H1 (cell line): ENCODE data around the gene MBD1.

Experiments used
- ATF3 ChIP-seq: IDR thresholded peaks from 2 replicates; pipeline ENCODE4 v1.6.1; 2011; ENCODE audit warnings: low read depth, mild to moderate bottlenecking, low read length; ENCODE audit not compliant: insufficient read depth
- CTCF ChIP-seq, 3 experiments: IDR thresholded peaks; 1 replicate in 2 of 3; 2 replicates in 1 of 3; pipeline versions ENCODE4 v1.5.1 to v1.6.1; 2011; ENCODE audit warnings: low read length in 3 of 3, mild to moderate bottlenecking in 3 of 3, inconsistent platforms in 2 of 3, low read depth in 1 of 3, moderate library complexity in 1 of 3; ENCODE audit not compliant: insufficient read depth in 1 of 3; ENCODE audit errors: control extremely low read depth in 1 of 3
- EP300 ChIP-seq, 2 experiments: IDR thresholded peaks; 1 replicate in 1 of 2; 2 replicates in 1 of 2; pipeline ENCODE4 v1.6.1; 2011 to 2012; ENCODE audit warnings: low read depth in 2 of 2, low read length in 2 of 2, mild to moderate bottlenecking in 2 of 2, borderline replicate concordance in 1 of 2, inconsistent platforms in 1 of 2, moderate library complexity in 1 of 2
- EZH2 ChIP-seq: fragments of 200-600 bp; sonication (generic); IDR thresholded peaks from 2 replicates; pipeline ENCODE4 v1.7.1; 2012; ENCODE audit warnings: low read depth, mild to moderate bottlenecking, moderate library complexity, low read length, inconsistent platforms; ENCODE audit not compliant: severe bottlenecking
- PHF8 ChIP-seq: fragments of 200-600 bp; sonication (generic); conservative IDR thresholded peaks from 2 replicates; pipeline ENCODE4 v1.7.1; 2012; ENCODE audit warnings: low read depth, mild to moderate bottlenecking, inconsistent platforms, low read length, moderate library complexity
- POLR2A ChIP-seq, 2 experiments: IDR thresholded peaks; 1 replicate in 1 of 2; 2 replicates in 1 of 2; pipeline ENCODE4 v1.6.1; 2011; ENCODE audit warnings: low read depth in 2 of 2, low read length in 2 of 2, mild to moderate bottlenecking in 2 of 2; ENCODE audit errors: control extremely low read depth in 1 of 2
- POLR2AphosphoS5 ChIP-seq: IDR thresholded peaks from 2 replicates; pipeline ENCODE4 v1.6.1; 2011; ENCODE audit warnings: low read depth, low read length
- RAD21 ChIP-seq, 2 experiments: IDR thresholded peaks in 1 of 2; conservative IDR thresholded peaks in 1 of 2; 2 replicates each; pipeline ENCODE4 v1.6.1; 2011; ENCODE audit warnings: low read depth in 2 of 2, low read length in 2 of 2, improper control_type of control experiment in 1 of 2, inconsistent platforms in 1 of 2, mild to moderate bottlenecking in 1 of 2, moderate library complexity in 1 of 2
- SP2 ChIP-seq: IDR thresholded peaks from 2 replicates; pipeline ENCODE4 v1.6.1; 2012; ENCODE audit warnings: mild to moderate bottlenecking, low read length, inconsistent platforms
- ZNF274 ChIP-seq: IDR thresholded peaks from 2 replicates; pipeline ENCODE4 v1.7.0; 2012; ENCODE audit warnings: low read length, borderline replicate concordance; ENCODE audit errors: extremely low read depth

- no peak for TF ChIP-seq ZNF274
- TF ChIP-seq EP300 (IDR thresholded peaks at IDR 0.05; ENCODE audit: borderline replicate concordance in 1 of 2, low read depth in 2 of 2, low read length in 2 of 2) = no peak
- TF ChIP-seq CTCF (IDR thresholded peaks at IDR 0.05; ENCODE audit: control extremely low read depth in 1 of 3, insufficient read depth in 1 of 3, low read depth in 1 of 3, low read length in 3 of 3) = no peak
- no peak for TF ChIP-seq POLR2A (IDR thresholded peaks at IDR 0.05; ENCODE audit: control extremely low read depth in 1 of 2, low read depth in 2 of 2, low read length in 2 of 2)
- no peak for TF ChIP-seq PHF8
- TF ChIP-seq POLR2AphosphoS5 = no peak
- TF ChIP-seq EZH2 = no peak
- no peak for TF ChIP-seq SP2
- TF ChIP-seq RAD21 (IDR thresholded peaks at IDR 0.05 in 1 of 2, conservative IDR thresholded peaks at IDR 0.05 in 1 of 2; ENCODE audit: low read depth in 2 of 2, low read length in 2 of 2) = no peak
- TF ChIP-seq ATF3 = no peak
Observed at GRCh38 chr18:50262977-50263376, 18.3 kb downstream of the MBD1 start.
